Fibroblast of villous mesenchyme (primary cell): Measurements from ENCODE around the gene ANKRD44. TPM values are rescaled to one million over a fixed set of nuclear protein-coding genes. Genes with fewer than 3 reads are reported as not detected.

Source experiments
- total RNA-seq: library from RNA; depleted of rRNA; stranded (reverse); fragments of >200 nt; gene quantifications from 2 replicates; pipeline ENCODE4 v1.2.3, GENCODE V29; 2012

ANKRD44 gene
- total RNA-seq, 1 donor = 3.9 TPM

Other genes with a start within 250 kb of the ANKRD44 start
- 185 and 247 TPM in 2 replicates for gene SF3B1, start 124.2 kb upstream of the ANKRD44 start, total RNA-seq
- 49.0 and 69.5 TPM in 2 replicates for gene COQ10B, start 142.8 kb upstream of the ANKRD44 start, total RNA-seq
- gene HSPD1, start 189.1 kb upstream of the ANKRD44 start, total RNA-seq = 118 and 185 TPM in 2 replicates
- gene HSPE1, start 189.6 kb upstream of the ANKRD44 start, total RNA-seq = 34.1 and 58.3 TPM in 2 replicates
- 30.3 and 44.5 TPM in 2 replicates for gene MOB4, start 205.3 kb upstream of the ANKRD44 start, total RNA-seq